NCI-H2196 treated with DMSO at 0.1 percent for 48 hours (cell line): ENCODE measurements around the gene CENPP.
A peak's percentile ranks its signal among the peaks of the same experiment; 100 is the strongest.
"Not testable (repeated sequence)": the region's sequence is repeated elsewhere in the genome, so short reads cannot be mapped to it uniquely, and the experiment has no call there.

ENCODE experiments used
- DNase-seq: peaks from one replicate; lab custom pipeline; 2025; ENCODE audit not compliant: unreplicated experiment; lab: John Stamatoyannopoulos, UW

The CENPP gene

GRCh38 chr9:92589923-92590322, 264.2 kb downstream of the CENPP start:
- no peak for DNase-seq

- DNase-seq: no peak
Observed at GRCh38 chr9:92590377-92590776, 264.6 kb downstream of the CENPP start.

- DNase-seq: no peak
Observed at GRCh38 chr9:92592537-92592936, 266.8 kb downstream of the CENPP start.

GRCh38 chr9:92592946-92593861, 267.5 kb downstream of the CENPP start:
- no peak for DNase-seq

- not testable (repeated sequence) for DNase-seq
Observed at GRCh38 chr9:92595075-92595474, 269.3 kb downstream of the CENPP start.

- DNase-seq: no peak
Observed at GRCh38 chr9:92595930-92596329, 270.2 kb downstream of the CENPP start.

- DNase-seq: no peak
Observed at GRCh38 chr9:92598382-92598781, 272.6 kb downstream of the CENPP start.

- DNase-seq: no peak
Observed at GRCh38 chr9:92599938-92600461, 274.2 kb downstream of the CENPP start.

- no peak for DNase-seq
Observed at GRCh38 chr9:92600462-92601261, 274.9 kb downstream of the CENPP start.

- no peak for DNase-seq
Observed at GRCh38 chr9:92601451-92601850, 275.7 kb downstream of the CENPP start.

- DNase-seq: no peak
Observed at GRCh38 chr9:92602413-92602812, 276.7 kb downstream of the CENPP start.

GRCh38 chr9:92603100-92603499, 277.3 kb downstream of the CENPP start:
- no peak for DNase-seq

GRCh38 chr9:92603990-92604389, 278.2 kb downstream of the CENPP start:
- no peak for DNase-seq

GRCh38 chr9:92605224-92605623, 279.5 kb downstream of the CENPP start:
- no peak for DNase-seq

- DNase-seq: peak; percentile 12
Observed at GRCh38 chr9:92607088-92607487, 281.3 kb downstream of the CENPP start.

GRCh38 chr9:92607773-92608172, 282.0 kb downstream of the CENPP start:
- DNase-seq: peak; percentile 42

- no peak for DNase-seq
Observed at GRCh38 chr9:92608241-92608908, 282.6 kb downstream of the CENPP start.

- no peak for DNase-seq
Observed at GRCh38 chr9:92608909-92609445, 283.2 kb downstream of the CENPP start.

- no peak for DNase-seq
Observed at GRCh38 chr9:92610470-92611420, 285.0 kb downstream of the CENPP start.
